Glutamatergic neuron (in vitro differentiated cells): Measurements from ENCODE around the gene CLOCK. TPM values are rescaled to one million over a fixed set of nuclear protein-coding genes. Genes with fewer than 3 reads are reported as not detected.

Experiments used
- DNase-seq: peaks from one replicate; pipeline ENCODE4 v3.0.0; 2022
- H3K27ac Mint-ChIP-seq: one replicate; pipeline ENCODE4 v1.8.0; 2020; ENCODE audit warnings: mild to moderate bottlenecking, mixed read lengths, inconsistent platforms; ENCODE audit not compliant: unreplicated experiment
- H3K27me3 Mint-ChIP-seq: one replicate; pipeline ENCODE4 v1.8.0; 2020; ENCODE audit warnings: mild to moderate bottlenecking, moderate library complexity, mixed read lengths, inconsistent platforms; ENCODE audit not compliant: unreplicated experiment
- H3K36me3 Mint-ChIP-seq: one replicate; pipeline ENCODE4 v1.8.0; 2020; ENCODE audit warnings: mild to moderate bottlenecking, mixed read lengths, inconsistent platforms; ENCODE audit not compliant: unreplicated experiment
- H3K4me1 Mint-ChIP-seq: one replicate; pipeline ENCODE4 v1.8.0; 2020; ENCODE audit warnings: mild to moderate bottlenecking, low read depth, mixed read lengths, inconsistent platforms; ENCODE audit not compliant: unreplicated experiment
- H3K4me3 Mint-ChIP-seq: one replicate; pipeline ENCODE4 v1.8.0; 2020; ENCODE audit warnings: mild to moderate bottlenecking, mixed read lengths, inconsistent platforms; ENCODE audit not compliant: unreplicated experiment
- H3K9me3 Mint-ChIP-seq: one replicate; pipeline ENCODE4 v1.8.0; 2020; ENCODE audit warnings: mild to moderate bottlenecking, moderate library complexity, mixed read lengths, inconsistent platforms; ENCODE audit not compliant: unreplicated experiment
- CTCF ChIP-seq: fragments of 200-600 bp; sonication (generic); IDR thresholded peaks from one replicate; pipeline ENCODE4 v1.5.0; 2021; ENCODE audit not compliant: partially characterized antibody, unreplicated experiment
- total RNA-seq: library from RNA; stranded (reverse); fragmentation: NEBNext Ultra II Directional; extraction: Animal tissue kit (Norgen Biotek cat#: 25700); gene quantifications from one replicate; pipeline ENCODE4 v1.2.1, GENCODE V29; 2021; ENCODE audit not compliant: unreplicated experiment

The CLOCK gene
- total RNA-seq, 1 donor from 2014 or later, result 7.6 TPM

DNA sequence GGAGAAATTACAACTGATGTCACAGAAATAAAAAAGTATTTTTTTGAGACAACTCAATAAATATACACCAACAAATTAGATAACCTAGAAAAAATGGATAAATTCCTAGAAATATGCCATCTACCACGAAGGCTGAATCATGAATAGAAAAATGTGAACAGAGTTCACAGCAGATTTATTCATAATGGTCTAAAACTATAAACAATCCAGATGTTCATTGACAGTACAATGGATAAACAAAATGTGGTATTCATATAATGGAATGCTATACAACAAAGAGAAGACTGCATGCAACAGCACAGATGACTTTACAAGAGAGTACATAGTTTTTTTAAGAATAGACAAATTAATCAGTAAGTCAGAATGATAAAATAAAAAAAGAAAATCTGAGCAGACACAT lies 55.2 kb downstream of the CLOCK start:
- H3K27me3 Mint-ChIP-seq, result no peaks in the 10 kb centered on the region
- TF ChIP-seq CTCF, result no peak
- DNase-seq, result no peak
- H3K36me3 Mint-ChIP-seq, result peaks cover 5% of the 10 kb centered on the region
- H3K4me1 Mint-ChIP-seq, result no peaks in the 10 kb centered on the region
- H3K9me3 Mint-ChIP-seq, result peaks cover 2% of the 10 kb centered on the region
- H3K27ac Mint-ChIP-seq, result no peak overlapping the region
- no peak overlapping the region for H3K4me3 Mint-ChIP-seq

DNA sequence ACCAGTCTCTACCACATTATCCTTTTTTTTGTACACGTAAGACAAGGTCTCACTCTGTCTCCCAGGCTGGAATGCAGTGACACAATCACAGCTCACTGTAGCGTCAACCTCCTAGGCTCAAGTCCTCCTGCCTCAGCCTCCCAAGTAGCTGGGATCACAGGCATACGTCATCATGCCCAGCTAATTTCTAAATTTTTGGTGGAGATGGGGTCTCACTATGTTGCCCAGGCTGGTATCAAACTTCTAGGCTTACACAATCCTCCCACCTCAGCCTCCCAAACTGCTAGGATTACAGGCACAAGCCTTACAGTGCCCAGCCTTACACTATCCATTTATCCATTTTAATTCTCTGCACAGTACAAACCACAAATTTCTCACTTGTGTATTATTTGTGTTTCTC lies 58.0 kb downstream of the CLOCK start:
- Mint-ChIP-seq H3K36me3 (peaks cover 5% of the 10 kb centered on the region), H3K9me3 (no peaks in the 10 kb centered on the region), H3K27ac (no peak overlapping the region), H3K27me3 (no peaks in the 10 kb centered on the region), H3K4me3 (no peak overlapping the region), H3K4me1 (no peaks in the 10 kb centered on the region)
- no peak for TF ChIP-seq CTCF
- DNase-seq, result no peak

DNA sequence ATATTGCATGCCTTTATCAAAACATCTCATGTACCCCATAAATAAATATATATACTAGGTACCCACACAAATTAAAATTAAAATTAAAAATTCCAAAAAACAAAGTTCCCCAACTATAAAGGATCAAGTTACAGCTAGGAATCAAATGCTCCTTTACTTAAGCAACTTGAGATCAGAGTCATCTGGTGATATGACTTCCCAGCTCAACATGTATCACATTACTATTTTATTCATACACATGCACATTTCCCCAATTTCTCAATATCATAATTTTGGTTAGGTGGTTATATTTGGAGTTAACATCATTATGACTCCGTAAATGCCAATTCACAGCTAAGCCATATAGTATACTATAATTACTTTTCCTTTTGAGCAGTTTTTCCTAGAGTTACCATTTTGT lies 60.9 kb downstream of the CLOCK start:
- TF ChIP-seq CTCF, result no peak
- Mint-ChIP-seq H3K27ac (no peak overlapping the region), H3K4me3 (no peak overlapping the region), H3K27me3 (no peaks in the 10 kb centered on the region), H3K4me1 (no peaks in the 10 kb centered on the region), H3K9me3 (no peaks in the 10 kb centered on the region), H3K36me3 (peaks cover 5% of the 10 kb centered on the region)
- no peak for DNase-seq

DNA sequence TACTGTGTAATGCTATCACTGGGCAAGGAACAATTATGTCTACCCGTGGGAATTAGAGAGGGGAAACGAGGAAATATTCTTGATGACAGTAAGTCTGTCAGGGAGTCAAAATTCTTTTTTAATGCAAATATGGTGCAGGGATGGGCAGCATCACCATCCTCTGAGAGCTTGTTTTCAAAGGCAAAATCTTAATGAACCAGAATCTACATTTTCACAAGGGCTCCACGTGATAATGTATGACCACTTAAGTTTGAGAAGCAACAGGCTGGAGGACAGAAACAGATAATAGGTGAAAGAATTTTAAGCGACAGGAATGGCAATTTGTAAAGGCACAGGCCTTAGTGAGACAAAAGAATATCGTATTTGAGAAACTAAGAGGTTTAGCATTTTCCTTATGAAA lies 63.4 kb downstream of the CLOCK start:
- no peak for DNase-seq
- Mint-ChIP-seq H3K9me3 (no peaks in the 10 kb centered on the region), H3K36me3 (no peaks in the 10 kb centered on the region), H3K4me1 (no peaks in the 10 kb centered on the region), H3K27me3 (no peaks in the 10 kb centered on the region), H3K4me3 (no peak overlapping the region), H3K27ac (no peak overlapping the region)
- TF ChIP-seq CTCF, result no peak

DNA sequence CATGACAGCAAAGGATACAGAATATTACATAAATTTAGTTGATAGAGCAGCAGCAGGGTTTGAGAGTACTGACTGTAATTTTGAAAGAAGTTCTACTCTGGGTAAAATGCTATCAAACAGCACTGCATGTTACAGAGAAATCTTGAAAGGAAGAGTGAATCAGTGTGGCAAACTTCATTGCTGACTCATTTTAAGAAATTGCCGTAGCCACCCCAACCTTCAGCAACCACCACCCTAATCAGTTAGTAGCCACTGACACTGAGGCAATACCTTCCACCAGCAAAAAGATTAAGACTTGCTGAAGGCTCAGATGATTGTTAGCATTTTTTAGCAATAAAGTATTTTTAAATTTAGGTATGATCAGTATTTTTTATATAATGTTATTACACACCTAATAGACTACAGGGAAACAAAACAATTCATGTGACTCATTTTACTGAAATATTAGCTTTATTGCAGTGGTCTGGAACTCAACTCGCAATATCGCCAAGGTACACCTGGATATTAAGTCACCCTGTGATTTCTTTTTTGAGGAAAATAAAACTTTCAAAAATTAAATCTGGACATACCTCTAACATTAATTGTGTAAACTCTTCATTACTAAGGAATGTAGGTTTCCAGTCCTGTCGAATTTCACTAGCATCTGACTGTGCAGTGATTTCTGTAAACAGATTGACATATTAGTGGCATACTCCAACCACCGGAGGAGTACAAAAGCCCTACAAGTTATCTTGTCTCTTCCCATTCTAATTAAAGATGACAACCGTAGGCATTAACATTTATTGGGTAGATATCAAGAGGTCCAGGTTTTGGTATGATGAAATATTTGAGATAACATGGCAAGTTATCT lies 71.1 kb downstream of the CLOCK start:
- no peak overlapping the region for H3K4me3 Mint-ChIP-seq
- no peak for TF ChIP-seq CTCF
- peaks cover 16% of the 10 kb centered on the region for H3K36me3 Mint-ChIP-seq

More for the DNA sequence above, 71.1 kb downstream of the CLOCK start:
- Mint-ChIP-seq H3K27ac (no peak overlapping the region), H3K9me3 (no peaks in the 10 kb centered on the region), H3K4me1 (peaks cover 2% of the 10 kb centered on the region), H3K27me3 (no peaks in the 10 kb centered on the region)
- DNase-seq, result no peak
